Measurements from ENCODE around the gene CAP2.

The CAP2 gene

GRCh38 chr6:17476511-17476910, 83.1 kb downstream of the CAP2 start:
- H3K9me3 ChIP-seq (ENCODE audit: control insufficient read depth, low read length), result no peaks in the 10 kb centered on the region
- peaks cover 8% of the 10 kb centered on the region for H3K4me1 ChIP-seq (ENCODE audit: control insufficient read depth, insufficient read depth, low read length)
- no peak overlapping the region for H3K4me3 ChIP-seq (ENCODE audit: low read length)
- H3K27me3 ChIP-seq (replicated peaks; ENCODE audit: control insufficient read depth, insufficient read depth, low read length), result no peaks in the 10 kb centered on the region
- no peak overlapping the region for H3K9ac ChIP-seq (ENCODE audit: low read length)
- H3K36me3 ChIP-seq (ENCODE audit: control insufficient read depth, insufficient read depth, low read length, severe bottlenecking), result no peaks in the 10 kb centered on the region
- no peak for DNase-seq (ENCODE audit: low read depth)

- H3K4me1 ChIP-seq (ENCODE audit: control insufficient read depth, insufficient read depth, low read length), result peaks cover 7% of the 10 kb centered on the region
- H3K27me3 ChIP-seq (replicated peaks; ENCODE audit: control insufficient read depth, insufficient read depth, low read length), result no peaks in the 10 kb centered on the region
- H3K9ac ChIP-seq (ENCODE audit: low read length), result no peak overlapping the region
- H3K9me3 ChIP-seq (ENCODE audit: control insufficient read depth, low read length), result no peaks in the 10 kb centered on the region
- DNase-seq (ENCODE audit: low read depth), result no peak
- H3K36me3 ChIP-seq (ENCODE audit: control insufficient read depth, insufficient read depth, low read length, severe bottlenecking), result no peaks in the 10 kb centered on the region
- H3K4me3 ChIP-seq (ENCODE audit: low read length), result no peak overlapping the region
Measured at GRCh38 chr6:17477356-17477755, 84.0 kb downstream of the CAP2 start.

GRCh38 chr6:17478223-17478907, 85.0 kb downstream of the CAP2 start:
- no peak overlapping the region for H3K9ac ChIP-seq (ENCODE audit: low read length)
- H3K4me3 ChIP-seq (ENCODE audit: low read length), result no peak overlapping the region
- no peaks in the 10 kb centered on the region for H3K4me1 ChIP-seq (ENCODE audit: control insufficient read depth, insufficient read depth, low read length)
- peak; percentile 8 for DNase-seq (ENCODE audit: low read depth)
- no peaks in the 10 kb centered on the region for H3K36me3 ChIP-seq (ENCODE audit: control insufficient read depth, insufficient read depth, low read length, severe bottlenecking)
- H3K9me3 ChIP-seq (ENCODE audit: control insufficient read depth, low read length), result no peaks in the 10 kb centered on the region
- no peaks in the 10 kb centered on the region for H3K27me3 ChIP-seq (replicated peaks; ENCODE audit: control insufficient read depth, insufficient read depth, low read length)

- Histone ChIP-seq H3K36me3 (ENCODE audit: control insufficient read depth, insufficient read depth, low read length, severe bottlenecking) (no peaks in the 10 kb centered on the region), H3K4me1 (ENCODE audit: control insufficient read depth, insufficient read depth, low read length) (no peaks in the 10 kb centered on the region), H3K9ac (ENCODE audit: low read length) (no peak overlapping the region), H3K27me3 (replicated peaks; ENCODE audit: control insufficient read depth, insufficient read depth, low read length) (no peaks in the 10 kb centered on the region), H3K4me3 (ENCODE audit: low read length) (no peak overlapping the region), H3K9me3 (ENCODE audit: control insufficient read depth, low read length) (no peaks in the 10 kb centered on the region)
- no peak for DNase-seq (ENCODE audit: low read depth)
Measured at GRCh38 chr6:17478946-17479345, 85.6 kb downstream of the CAP2 start.

- Histone ChIP-seq H3K9me3 (ENCODE audit: control insufficient read depth, low read length) (no peaks in the 10 kb centered on the region), H3K4me1 (ENCODE audit: control insufficient read depth, insufficient read depth, low read length) (no peaks in the 10 kb centered on the region), H3K27me3 (replicated peaks; ENCODE audit: control insufficient read depth, insufficient read depth, low read length) (no peaks in the 10 kb centered on the region), H3K9ac (ENCODE audit: low read length) (no peak overlapping the region), H3K4me3 (ENCODE audit: low read length) (no peak overlapping the region), H3K36me3 (ENCODE audit: control insufficient read depth, insufficient read depth, low read length, severe bottlenecking) (no peaks in the 10 kb centered on the region)
- DNase-seq (ENCODE audit: low read depth), result no peak
Measured at GRCh38 chr6:17480476-17480875, 87.1 kb downstream of the CAP2 start.

- DNase-seq (ENCODE audit: low read depth), result no peak
- no peaks in the 10 kb centered on the region for H3K4me1 ChIP-seq (ENCODE audit: control insufficient read depth, insufficient read depth, low read length)
- no peaks in the 10 kb centered on the region for H3K36me3 ChIP-seq (ENCODE audit: control insufficient read depth, insufficient read depth, low read length, severe bottlenecking)
- H3K27me3 ChIP-seq (replicated peaks; ENCODE audit: control insufficient read depth, insufficient read depth, low read length), result no peaks in the 10 kb centered on the region
- no peak overlapping the region for H3K4me3 ChIP-seq (ENCODE audit: low read length)
- no peak overlapping the region for H3K9ac ChIP-seq (ENCODE audit: low read length)
- no peaks in the 10 kb centered on the region for H3K9me3 ChIP-seq (ENCODE audit: control insufficient read depth, low read length)
Measured at GRCh38 chr6:17482711-17483110, 89.3 kb downstream of the CAP2 start.

GRCh38 chr6:17483391-17484016, 90.1 kb downstream of the CAP2 start:
- no peak for DNase-seq (ENCODE audit: low read depth)
- no peaks in the 10 kb centered on the region for H3K36me3 ChIP-seq (ENCODE audit: control insufficient read depth, insufficient read depth, low read length, severe bottlenecking)
- H3K27me3 ChIP-seq (replicated peaks; ENCODE audit: control insufficient read depth, insufficient read depth, low read length), result no peaks in the 10 kb centered on the region
- H3K9me3 ChIP-seq (ENCODE audit: control insufficient read depth, low read length), result no peaks in the 10 kb centered on the region
- H3K4me1 ChIP-seq (ENCODE audit: control insufficient read depth, insufficient read depth, low read length), result no peaks in the 10 kb centered on the region
- no peak overlapping the region for H3K9ac ChIP-seq (ENCODE audit: low read length)
- H3K4me3 ChIP-seq (ENCODE audit: low read length), result no peak overlapping the region

GRCh38 chr6:17484201-17484849, 90.9 kb downstream of the CAP2 start:
- no peak for DNase-seq (ENCODE audit: low read depth)
- H3K36me3 ChIP-seq (ENCODE audit: control insufficient read depth, insufficient read depth, low read length, severe bottlenecking), result no peaks in the 10 kb centered on the region

GRCh38 chr6:17485181-17485580, 91.8 kb downstream of the CAP2 start:
- Histone ChIP-seq H3K27me3 (replicated peaks; ENCODE audit: control insufficient read depth, insufficient read depth, low read length) (no peaks in the 10 kb centered on the region), H3K9me3 (ENCODE audit: control insufficient read depth, low read length) (no peaks in the 10 kb centered on the region), H3K4me3 (ENCODE audit: low read length) (no peak overlapping the region), H3K4me1 (ENCODE audit: control insufficient read depth, insufficient read depth, low read length) (no peaks in the 10 kb centered on the region), H3K9ac (ENCODE audit: low read length) (no peak overlapping the region), H3K36me3 (ENCODE audit: control insufficient read depth, insufficient read depth, low read length, severe bottlenecking) (no peaks in the 10 kb centered on the region)
- no peak for DNase-seq (ENCODE audit: low read depth)

More at GRCh38 chr6:17484201-17484849, 90.9 kb downstream of the CAP2 start:
- Histone ChIP-seq H3K4me3 (ENCODE audit: low read length) (no peak overlapping the region), H3K9me3 (ENCODE audit: control insufficient read depth, low read length) (no peaks in the 10 kb centered on the region), H3K27me3 (replicated peaks; ENCODE audit: control insufficient read depth, insufficient read depth, low read length) (no peaks in the 10 kb centered on the region), H3K4me1 (ENCODE audit: control insufficient read depth, insufficient read depth, low read length) (no peaks in the 10 kb centered on the region), H3K9ac (ENCODE audit: low read length) (no peak overlapping the region)

GRCh38 chr6:17485946-17486345, 92.6 kb downstream of the CAP2 start:
- Histone ChIP-seq H3K9ac (ENCODE audit: low read length) (no peak overlapping the region), H3K4me3 (ENCODE audit: low read length) (no peak overlapping the region), H3K4me1 (ENCODE audit: control insufficient read depth, insufficient read depth, low read length) (no peaks in the 10 kb centered on the region), H3K27me3 (replicated peaks; ENCODE audit: control insufficient read depth, insufficient read depth, low read length) (no peaks in the 10 kb centered on the region), H3K36me3 (ENCODE audit: control insufficient read depth, insufficient read depth, low read length, severe bottlenecking) (no peaks in the 10 kb centered on the region), H3K9me3 (ENCODE audit: control insufficient read depth, low read length) (no peaks in the 10 kb centered on the region)
- DNase-seq (ENCODE audit: low read depth), result no peak

GRCh38 chr6:17486680-17487079, 93.3 kb downstream of the CAP2 start:
- Histone ChIP-seq H3K4me1 (ENCODE audit: control insufficient read depth, insufficient read depth, low read length) (peaks cover 1% of the 10 kb centered on the region), H3K9me3 (ENCODE audit: control insufficient read depth, low read length) (no peaks in the 10 kb centered on the region), H3K27me3 (replicated peaks; ENCODE audit: control insufficient read depth, insufficient read depth, low read length) (no peaks in the 10 kb centered on the region), H3K4me3 (ENCODE audit: low read length) (no peak overlapping the region), H3K9ac (ENCODE audit: low read length) (no peak overlapping the region), H3K36me3 (ENCODE audit: control insufficient read depth, insufficient read depth, low read length, severe bottlenecking) (no peaks in the 10 kb centered on the region)
- no peak for DNase-seq (ENCODE audit: low read depth)
